A549 treated with AZD9567 at 1 μM for 4 hours (cell line): Measurements from ENCODE around the gene PAQR4. TPM values are rescaled to one million over a fixed set of nuclear protein-coding genes. Genes with fewer than 3 reads are reported as not detected.

Experiments used
- total RNA-seq: library from RNA; stranded (reverse); fragments of 200-300 nt; extraction: Qiagen RNA extraction; gene quantifications from 5 replicates; pipeline ENCODE4 v1.2.3, GENCODE V29; 2022; ENCODE audit not compliant: insufficient read depth

The PAQR4 gene
- 46.7 to 50.9 TPM (median 49.9 TPM) in 5 replicates for total RNA-seq

DNA sequence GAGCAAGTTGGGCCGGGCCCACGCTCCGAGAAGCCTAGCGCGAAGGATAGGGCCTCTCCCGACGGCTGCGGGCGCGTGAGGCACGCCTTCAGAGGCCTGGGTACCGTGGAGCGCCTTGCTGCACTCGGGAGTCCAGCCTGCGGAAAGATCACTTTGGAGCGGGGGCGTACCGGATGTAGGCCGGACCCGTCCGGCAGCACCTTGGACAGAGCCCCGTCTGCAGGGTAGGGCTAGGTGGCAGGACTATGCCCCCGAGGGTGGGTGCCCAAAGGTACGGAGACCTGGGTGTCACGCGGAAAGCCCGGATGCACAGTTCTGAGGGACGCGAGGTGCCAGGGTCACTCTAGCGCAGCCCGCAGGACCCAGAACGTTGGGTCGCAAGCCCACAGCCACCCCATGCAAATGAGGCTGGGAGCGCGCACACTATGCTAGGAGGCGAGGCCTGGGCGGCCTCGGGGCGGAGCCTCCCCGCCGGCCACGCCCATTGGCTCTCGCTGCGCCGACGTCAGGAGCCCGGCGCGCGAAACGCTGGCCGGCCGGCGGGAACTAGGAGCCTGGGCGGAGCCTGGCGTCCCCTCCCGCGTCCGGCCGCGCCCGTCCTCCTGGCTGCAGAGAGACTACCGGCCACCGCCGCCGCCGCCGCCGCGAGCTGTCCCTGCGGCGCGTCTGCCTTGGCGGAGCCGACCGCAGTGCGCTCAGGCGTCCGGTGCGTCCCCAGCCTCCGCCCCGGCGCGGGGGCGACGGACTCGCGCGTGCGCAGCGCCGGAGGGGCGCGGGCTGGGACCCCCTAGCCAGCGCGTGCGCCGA, at the start of gene PAQR4:
Gene PAQR4, plus strand, starts transcription at position 611 of the 807 bp plus-strand sequence. CDS start 327 bp downstream, outside the sequence.

DNA sequence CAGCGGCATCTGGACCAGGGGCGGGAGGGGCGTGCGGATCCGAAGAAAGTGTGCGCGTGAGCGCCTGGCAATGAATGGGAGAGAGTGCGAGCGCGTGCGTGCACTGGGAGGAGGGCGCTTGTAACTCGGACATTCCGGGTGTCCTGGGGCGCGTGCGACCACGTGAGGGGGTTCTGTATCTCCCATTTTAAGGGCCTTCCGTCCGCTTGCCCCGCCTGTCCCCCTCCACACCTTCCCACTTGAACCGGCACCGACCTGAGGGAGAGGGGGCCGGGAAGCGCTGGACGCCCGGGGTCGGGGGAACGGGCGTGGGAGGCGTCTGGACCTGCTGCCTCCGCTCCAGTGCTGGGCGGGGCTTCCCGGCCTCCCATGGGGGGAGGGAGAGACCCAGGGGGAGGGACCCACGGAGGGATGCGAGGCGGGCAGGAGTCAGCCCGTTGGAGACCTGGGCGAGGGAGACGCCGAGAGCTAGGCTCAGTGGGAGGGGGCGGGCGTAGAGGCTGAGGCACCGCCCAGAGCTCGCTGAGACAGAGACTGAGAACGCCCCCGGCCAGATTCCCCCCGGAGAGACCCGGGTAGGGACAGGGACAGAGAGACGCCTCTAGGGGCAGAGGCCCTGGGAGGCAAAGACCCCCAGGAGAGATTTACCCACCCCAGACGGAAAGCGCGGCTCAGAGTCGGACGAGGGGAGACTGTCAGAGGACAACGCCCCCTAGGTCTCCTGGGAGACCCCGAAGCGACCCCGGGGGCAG, 5.2 kb upstream of the PAQR4 start, which contains the start of gene KREMEN2:
Gene KREMEN2, plus strand, starts transcription at position 553 of the 752 bp plus-strand sequence. CDS start 246 bp downstream, outside the sequence.

DNA sequence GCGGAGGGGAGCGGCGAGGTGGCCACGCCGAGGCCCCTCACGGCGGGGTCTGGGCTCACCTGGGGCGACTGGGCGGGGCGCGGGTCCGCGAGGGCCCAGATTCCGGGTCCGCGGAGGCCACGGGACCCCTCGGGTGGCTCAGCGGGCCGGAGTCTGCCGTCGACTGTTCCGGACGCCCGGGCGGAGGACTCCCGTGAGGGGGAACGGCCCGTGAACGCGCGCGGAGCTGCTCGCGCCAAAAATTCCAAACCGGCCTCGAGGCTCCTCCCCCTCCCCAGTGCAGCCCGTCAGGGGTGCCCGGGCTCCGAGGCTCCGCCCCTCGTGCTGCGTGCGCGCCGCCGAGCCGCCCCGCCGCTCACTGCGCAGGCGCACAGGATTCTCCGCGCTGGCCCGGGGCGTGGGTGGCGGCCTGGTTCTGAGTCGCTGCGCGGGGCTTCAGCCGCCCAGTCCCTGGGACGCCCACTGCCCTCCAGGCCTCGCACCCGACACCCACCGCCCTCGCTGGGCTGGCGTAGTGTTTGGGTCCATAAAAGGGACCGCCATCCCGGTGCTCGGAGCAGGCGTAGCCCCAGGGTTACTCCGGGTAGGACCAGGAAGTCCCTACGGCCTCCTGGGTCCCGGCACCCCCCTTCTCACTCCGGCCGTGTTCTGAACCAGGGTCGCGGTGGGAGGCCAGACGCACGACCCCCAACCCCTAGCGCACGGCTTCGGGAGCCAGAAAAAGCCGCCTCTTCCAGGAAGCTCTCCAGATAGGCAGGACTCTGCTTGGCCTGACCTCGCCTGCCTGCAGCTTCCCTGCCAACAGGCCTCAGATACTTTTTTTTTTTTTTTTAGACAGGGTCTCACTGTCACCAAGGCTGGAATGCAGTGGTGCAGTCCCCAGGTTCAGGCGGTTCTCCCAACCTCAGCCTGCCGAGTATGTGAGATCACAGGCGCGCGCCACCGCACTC, 11.4 kb downstream of the PAQR4 start, which contains the start of gene PKMYT1:
Gene PKMYT1, minus strand, starts transcription at position 220 of the 950 bp plus-strand sequence. CDS start 789 bp downstream, outside the sequence.

DNA sequence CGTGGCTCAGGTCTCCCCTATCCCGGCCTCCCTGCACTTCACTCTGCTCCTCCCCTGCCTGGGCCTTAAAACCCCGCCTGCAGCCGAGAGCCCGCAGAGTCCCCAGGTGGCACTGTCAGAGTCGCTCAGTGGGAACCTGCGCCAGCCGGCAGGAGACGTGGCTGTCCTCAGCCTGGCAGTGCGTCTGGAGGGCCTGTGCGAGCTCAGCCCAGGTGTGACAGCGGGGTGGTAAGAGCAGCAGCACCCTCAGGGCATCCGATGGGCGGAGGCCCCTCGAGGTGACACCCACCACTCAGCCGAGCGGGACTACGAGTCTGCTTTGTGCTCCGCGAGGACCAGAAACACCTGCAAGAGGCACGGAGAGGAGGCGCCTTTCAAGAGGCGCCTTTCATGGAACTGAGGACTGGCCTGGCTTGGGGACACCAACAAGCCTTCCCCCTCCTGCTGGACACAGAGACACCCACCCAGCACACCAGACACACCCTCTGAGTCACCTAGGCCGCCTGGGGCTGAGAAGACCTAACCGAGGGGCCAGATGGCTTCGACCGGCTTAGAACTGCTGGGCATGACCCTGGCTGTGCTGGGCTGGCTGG, 43.8 kb downstream of the PAQR4 start, which contains the start of gene CLDN9:
Gene CLDN9, plus strand, starts transcription at position 96 of the 593 bp plus-strand sequence. Its CDS starts 440 bp downstream, at position 536.

DNA sequence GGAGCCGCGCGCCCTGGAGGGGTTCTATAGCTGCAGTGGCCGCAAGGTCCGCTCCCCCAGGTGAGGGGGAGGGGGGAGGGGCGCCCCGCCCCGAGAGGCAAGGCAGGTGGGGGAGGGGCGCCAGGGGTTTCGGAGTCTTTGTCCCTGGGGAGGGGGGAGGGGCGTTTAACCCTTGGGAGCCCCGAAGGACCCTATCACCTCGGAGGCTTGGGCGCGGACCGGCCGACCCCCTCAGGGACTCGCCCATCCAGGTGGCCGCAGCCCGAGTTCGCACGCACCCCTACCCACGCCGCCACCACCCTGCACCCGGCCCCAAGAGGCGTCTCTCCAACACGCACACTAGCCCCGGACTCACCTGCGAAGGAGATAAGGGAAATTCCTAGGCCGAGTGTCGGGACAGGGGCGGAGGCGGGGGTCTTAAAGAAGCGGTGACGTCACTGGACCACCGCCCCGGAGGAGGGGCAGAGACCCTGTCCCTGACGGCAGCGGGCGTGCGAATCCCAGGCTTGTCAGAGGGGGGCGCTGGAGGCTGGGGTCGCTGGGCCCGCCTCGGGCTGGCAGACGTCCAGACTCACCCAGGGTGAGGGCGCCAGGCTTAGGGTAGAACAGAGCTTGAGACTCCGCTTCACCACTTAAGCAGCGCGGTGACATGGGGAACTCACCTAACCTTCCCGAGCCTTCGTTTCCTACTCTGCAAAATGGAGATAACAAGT, 48.8 kb downstream of the PAQR4 start, which contains the start of gene CLDN6:
Gene CLDN6, minus strand, starts transcription at position 390 of the 713 bp plus-strand sequence. CDS start 2,162 bp downstream, outside the sequence.

DNA sequence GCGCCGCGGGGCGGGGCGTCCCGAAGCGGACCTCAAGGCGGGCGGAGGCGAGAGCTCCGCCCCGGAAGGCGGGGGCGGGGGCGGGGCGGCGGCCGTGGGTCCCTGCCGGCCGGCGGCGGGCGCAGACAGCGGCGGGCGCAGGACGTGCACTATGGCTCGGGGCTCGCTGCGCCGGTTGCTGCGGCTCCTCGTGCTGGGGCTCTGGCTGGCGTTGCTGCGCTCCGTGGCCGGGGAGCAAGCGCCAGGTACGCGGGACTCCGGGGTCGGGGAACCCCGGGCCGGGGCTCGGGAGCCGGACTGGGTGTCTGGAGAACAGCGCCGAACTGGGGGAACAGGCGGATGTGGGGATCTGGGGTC, 51.1 kb downstream of the PAQR4 start, which contains the start of gene TNFRSF12A:
Gene TNFRSF12A, plus strand, starts transcription at position 122 of the 357 bp plus-strand sequence. Its CDS starts 30 bp downstream, at position 152.

Other genes starting within 250 kb of the PAQR4 start
- 1.5 to 2.4 TPM (median 1.6 TPM) in 5 replicates for gene PRSS27, start 249.1 kb upstream of the PAQR4 start, total RNA-seq
- gene SRRM2, start 216.7 kb upstream of the PAQR4 start, total RNA-seq, result 299 to 450 TPM (median 440 TPM) in 5 replicates
- gene ELOB, start 192.1 kb upstream of the PAQR4 start, total RNA-seq, result 407 to 510 TPM (median 497 TPM) in 5 replicates
- gene PRSS33, start 181.8 kb upstream of the PAQR4 start, total RNA-seq, result 0.06 TPM in 1 of 5 replicates, not detected in the others
- gene PRSS41, start 170.9 kb upstream of the PAQR4 start, total RNA-seq, result not detected in 5 replicates
- gene PRSS21, start 152.1 kb upstream of the PAQR4 start, total RNA-seq, result 0.16 to 0.24 TPM in 2 of 5 replicates, not detected in the others
- gene ZG16B, start 139.0 kb upstream of the PAQR4 start, total RNA-seq, result 0.49 to 0.80 TPM (median 0.66 TPM) in 4 of 5 replicates, not detected in the other
- gene PRSS22, start 111.2 kb upstream of the PAQR4 start, total RNA-seq, result 0.67 to 1.9 TPM (median 1.1 TPM) in 5 replicates
- 48.1 to 54.9 TPM (median 50.4 TPM) in 5 replicates for gene FLYWCH2, start 86.1 kb upstream of the PAQR4 start, total RNA-seq
- gene FLYWCH1, start 57.4 kb upstream of the PAQR4 start, total RNA-seq, result 23.6 to 29.2 TPM (median 26.3 TPM) in 5 replicates
- 2.0 to 2.5 TPM (median 2.1 TPM) in 4 of 5 replicates, not detected in the other for gene KREMEN2, start 5.1 kb upstream of the PAQR4 start, total RNA-seq
- gene PKMYT1, start 11.1 kb downstream of the PAQR4 start, total RNA-seq, result 68.3 to 98.4 TPM (median 93.8 TPM) in 5 replicates
- gene CLDN9, start 43.6 kb downstream of the PAQR4 start, total RNA-seq, result 0.37 to 0.71 TPM (median 0.42 TPM) in 4 of 5 replicates, not detected in the other
- 0.18 to 1.2 TPM (median 0.28 TPM) in 5 replicates for gene CLDN6, start 48.8 kb downstream of the PAQR4 start, total RNA-seq
- 438 to 673 TPM (median 603 TPM) in 5 replicates for gene TNFRSF12A, start 51.0 kb downstream of the PAQR4 start, total RNA-seq
- 226 to 241 TPM (median 237 TPM) in 5 replicates for gene HCFC1R1, start 54.6 kb downstream of the PAQR4 start, total RNA-seq
- 26.4 to 38.3 TPM (median 35.7 TPM) in 5 replicates for gene THOC6, start 54.7 kb downstream of the PAQR4 start, total RNA-seq
- not detected in 5 replicates for gene BICDL2, start 67.6 kb downstream of the PAQR4 start, total RNA-seq
- 0.86 to 1.1 TPM (median 0.96 TPM) in 4 of 5 replicates, not detected in the other for gene MMP25, start 77.2 kb downstream of the PAQR4 start, total RNA-seq
- 13.0 to 37.1 TPM (median 22.9 TPM) in 5 replicates for gene IL32, start 96.3 kb downstream of the PAQR4 start, total RNA-seq
- gene ZSCAN10, start 129.9 kb downstream of the PAQR4 start, total RNA-seq, result 0.03 TPM in 1 of 5 replicates, not detected in the others
- gene ZNF205, start 143.2 kb downstream of the PAQR4 start, total RNA-seq, result 12.9 to 15.4 TPM (median 14.2 TPM) in 5 replicates
- gene ZNF213, start 165.7 kb downstream of the PAQR4 start, total RNA-seq, result 12.4 to 13.5 TPM (median 12.8 TPM) in 5 replicates
- 0.13 to 0.31 TPM (median 0.26 TPM) in 4 of 5 replicates, not detected in the other for gene OR1F1, start 218.9 kb downstream of the PAQR4 start, total RNA-seq